GM18951 (cell line): ENCODE results near the gene PIK3C3.

ENCODE experiments used
- POLR2A ChIP-seq: IDR thresholded peaks from 4 replicates; pipeline ENCODE4 v1.6.1; 2011; ENCODE audit warnings: mild to moderate bottlenecking; ENCODE audit not compliant: insufficient read length, insufficient read depth; ENCODE audit errors: extremely low read depth
- in situ Hi-C: fragments of 300-500 bp; cut with MboI; formaldehyde crosslinking; loops from one replicate; pipeline ENCODE4 v1.12.0; 2022; ENCODE audit warnings: low sequenced_read_pairs, mixed read lengths, inconsistent platforms; ENCODE audit not compliant: unreplicated experiment

Gene PIK3C3

GRCh38 chr18:41939326-41939725 is 15.7 kb upstream of the PIK3C3 start:
- in situ Hi-C loops = no loop called here
- no peak for TF ChIP-seq POLR2A

DNA sequence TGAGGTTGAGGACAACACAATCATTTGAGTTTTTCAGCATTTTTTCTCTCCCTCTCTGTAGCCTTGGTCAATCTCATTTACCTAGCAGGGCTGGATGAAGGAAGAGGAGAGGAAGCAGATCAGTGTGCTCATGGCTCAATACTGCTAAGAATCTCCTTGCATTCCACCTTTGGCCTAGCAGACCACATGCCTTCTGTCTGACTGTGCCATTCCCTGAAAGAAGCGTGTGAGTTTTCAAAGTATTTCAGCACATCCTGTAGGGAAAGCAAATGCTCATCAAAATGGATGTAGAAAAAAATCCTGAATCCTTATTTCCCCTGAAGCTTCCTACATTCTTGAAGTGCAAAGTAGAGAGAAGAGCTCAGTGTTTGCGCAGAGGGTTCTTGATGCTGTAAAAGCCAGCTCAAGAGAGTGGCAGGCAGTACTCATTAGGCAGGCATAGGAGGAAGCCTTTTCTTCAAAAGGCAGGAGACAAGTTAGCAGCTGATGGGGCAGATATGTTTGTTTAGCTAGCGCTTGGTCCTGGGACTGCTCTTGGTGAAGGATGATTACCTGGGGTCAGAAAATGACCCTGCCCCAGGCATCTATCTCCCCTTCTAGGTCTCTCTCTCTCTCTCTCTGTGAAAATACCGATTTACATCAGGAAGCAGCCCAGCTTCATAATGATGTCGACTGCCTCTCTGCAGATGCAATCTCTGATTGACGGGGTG is 14.4 kb upstream of the PIK3C3 start:
- in situ Hi-C loops = no loop called here
- TF ChIP-seq POLR2A = no peak

DNA sequence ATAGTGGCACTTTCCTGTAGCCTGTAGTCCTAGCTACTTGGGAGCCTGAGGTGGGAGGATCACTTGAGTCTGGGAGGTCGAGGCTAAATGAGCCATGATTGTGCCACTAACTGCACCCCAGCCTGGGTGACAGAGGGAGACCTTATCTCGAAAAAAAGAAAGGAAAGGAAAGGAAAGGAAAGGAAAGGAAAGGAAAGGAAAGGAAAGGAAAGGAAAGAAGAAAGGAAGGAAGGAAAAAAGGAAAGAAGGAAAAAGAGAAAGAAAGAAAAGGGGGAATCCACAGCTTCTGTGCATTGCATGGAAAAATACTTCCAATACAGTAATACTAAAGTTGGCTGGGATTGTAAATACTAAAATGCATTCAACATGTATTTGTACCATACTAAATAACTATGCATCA is 12.8 kb upstream of the PIK3C3 start:
- in situ Hi-C loops = no loop called here
- TF ChIP-seq POLR2A = no peak

GRCh38 chr18:41948544-41949110 is 6.4 kb upstream of the PIK3C3 start:
- in situ Hi-C loops = no loop called here

DNA sequence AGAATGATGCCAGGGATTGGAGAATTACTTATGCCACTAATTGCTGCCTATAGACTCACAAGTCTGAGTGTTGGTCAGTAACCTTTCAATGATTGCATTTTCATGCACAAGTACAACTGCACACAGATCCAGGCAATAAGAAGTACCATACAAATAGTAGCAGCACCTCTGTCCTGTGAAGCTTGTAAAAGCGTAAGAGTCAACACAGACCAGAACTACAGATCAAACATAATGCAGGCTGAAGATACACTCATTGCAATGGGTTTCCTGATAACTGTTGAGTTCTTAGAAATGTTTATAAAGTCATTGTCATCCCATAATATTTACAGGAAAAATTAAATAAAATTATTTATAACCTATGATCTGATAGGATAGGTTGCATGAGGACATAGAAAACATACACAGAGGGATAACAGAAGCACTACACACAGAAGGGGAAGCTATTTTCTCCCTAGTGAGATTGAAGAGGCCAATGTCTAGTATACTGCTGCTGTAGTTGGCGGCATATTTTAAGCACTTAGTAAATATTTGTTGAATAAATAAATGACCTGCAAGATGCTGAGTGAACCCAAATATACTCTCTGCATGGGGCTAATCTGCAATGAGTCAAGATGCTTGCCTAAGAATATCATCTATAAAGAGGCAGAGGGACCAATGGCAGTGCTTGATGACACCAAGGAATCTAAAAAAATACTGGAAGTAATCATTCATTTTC is 5.7 kb upstream of the PIK3C3 start:
- in situ Hi-C loops = no loop called here

More at GRCh38 chr18:41948544-41949110, 6.4 kb upstream of the PIK3C3 start:
- TF ChIP-seq POLR2A = no peak

DNA sequence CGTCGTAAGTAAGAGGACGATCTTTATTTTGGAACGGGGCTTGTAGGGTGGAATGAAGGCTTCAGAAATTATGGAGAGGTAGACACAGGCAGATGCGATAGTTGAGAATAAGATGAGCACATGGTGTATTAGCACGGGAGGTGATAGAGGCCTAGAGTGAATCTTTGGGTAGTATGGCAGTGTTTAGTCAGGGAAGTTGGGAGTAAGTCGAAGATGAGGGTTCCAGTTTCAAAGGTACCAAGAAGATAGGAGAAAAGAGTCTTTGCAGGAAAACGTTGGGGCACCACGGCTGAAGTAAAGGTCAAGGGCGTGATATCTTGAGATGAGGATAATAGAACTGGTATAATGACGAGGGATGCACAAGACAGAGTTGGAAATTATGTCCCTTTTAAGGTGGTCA is 654 bp downstream of the PIK3C3 start:
- no peak for TF ChIP-seq POLR2A
- in situ Hi-C loops = no loop called here

More for the DNA sequence above, 5.7 kb upstream of the PIK3C3 start:
- no peak for TF ChIP-seq POLR2A

DNA sequence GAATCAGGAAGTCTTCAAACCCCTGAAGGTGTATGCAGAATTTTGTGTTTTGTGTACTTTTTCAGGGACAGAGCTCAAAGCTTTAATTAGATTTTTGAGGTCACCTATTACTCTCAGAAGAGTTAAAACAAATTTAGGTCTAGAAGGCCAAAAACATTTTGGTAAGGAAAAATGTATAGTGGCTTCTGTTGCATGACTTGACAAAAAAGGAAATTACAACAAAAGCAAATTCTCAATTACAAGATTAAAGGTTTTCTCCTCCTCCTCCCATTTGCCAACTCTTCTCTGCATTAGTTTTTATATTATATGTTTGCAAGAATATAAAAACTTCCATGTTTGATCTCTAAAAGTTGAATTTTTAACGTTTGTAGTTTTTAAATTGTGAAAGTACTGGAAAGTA is 4.0 kb downstream of the PIK3C3 start:
- no peak for TF ChIP-seq POLR2A
- in situ Hi-C loops = no loop called here

DNA sequence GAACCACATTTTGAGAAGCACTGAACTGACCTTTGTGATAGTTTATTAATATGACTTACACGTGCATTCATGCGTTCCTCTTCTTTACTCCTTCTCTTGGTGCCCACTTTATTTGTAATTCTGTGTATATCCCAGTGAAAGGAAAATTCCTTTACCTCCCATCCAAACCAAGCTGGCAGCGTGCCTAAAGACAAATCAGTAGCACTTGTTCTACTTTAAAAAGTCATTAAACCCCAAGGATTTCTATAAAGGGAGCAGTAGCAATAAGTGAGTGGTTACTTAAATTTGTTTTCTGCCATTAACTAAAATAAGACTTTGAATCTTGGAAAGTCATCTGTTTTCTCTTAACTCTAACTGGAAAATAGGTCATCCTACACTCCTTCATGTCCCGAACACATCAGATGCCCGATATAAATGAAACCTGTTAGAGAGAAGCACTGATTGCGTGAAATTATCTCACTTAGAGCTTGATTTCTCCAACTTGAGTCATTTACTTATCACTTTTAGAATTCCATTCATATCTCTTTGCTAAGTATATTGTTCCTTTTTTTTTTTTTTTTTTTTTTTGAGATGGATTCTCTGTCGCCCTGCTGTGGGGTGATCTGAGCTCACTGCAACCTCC is 10.7 kb downstream of the PIK3C3 start:
- in situ Hi-C loops = no loop called here
- TF ChIP-seq POLR2A = no peak

DNA sequence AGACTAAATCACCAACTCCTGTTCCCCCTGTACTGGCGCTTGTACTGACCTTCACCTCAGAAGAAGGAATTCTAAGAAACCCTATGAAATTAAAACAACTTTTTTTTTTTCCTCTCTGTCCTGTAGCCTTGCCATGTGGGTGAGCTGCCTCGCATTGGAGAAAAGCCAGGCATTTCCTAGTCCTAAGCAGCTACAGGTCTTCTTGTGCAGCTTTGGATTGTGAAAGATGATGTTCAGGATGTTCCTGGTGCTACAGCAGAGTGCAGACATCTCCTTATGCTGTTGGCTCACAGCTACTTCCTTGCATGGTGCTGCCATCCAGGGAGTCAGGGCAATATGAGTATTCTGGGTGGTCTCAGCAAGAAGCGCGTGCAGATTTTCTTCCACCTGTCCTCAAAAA is 11.9 kb downstream of the PIK3C3 start:
- in situ Hi-C loops = no loop called here
- no peak for TF ChIP-seq POLR2A

DNA sequence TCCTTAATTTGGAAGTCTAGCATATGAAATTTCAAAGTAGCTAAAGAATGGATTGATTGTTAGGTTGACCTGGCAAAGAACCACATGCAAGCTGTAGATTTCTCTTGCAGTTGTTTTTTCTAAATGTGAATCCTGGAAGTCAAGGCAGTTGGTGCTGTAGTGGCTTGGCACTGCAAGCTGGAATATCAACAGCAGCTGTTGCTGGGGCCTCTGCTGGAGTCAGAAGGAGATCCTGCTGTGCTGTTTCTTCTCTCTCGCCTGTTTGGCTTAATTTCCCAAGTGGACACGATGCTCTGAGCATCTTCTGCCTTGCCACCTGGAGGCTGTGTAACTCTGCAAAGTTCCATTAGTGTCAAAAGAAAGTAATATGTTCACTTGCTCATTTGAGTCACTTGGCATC is 12.6 kb downstream of the PIK3C3 start:
- no peak for TF ChIP-seq POLR2A
- in situ Hi-C loops = no loop called here

GRCh38 chr18:41969881-41970280 is 14.8 kb downstream of the PIK3C3 start:
- TF ChIP-seq POLR2A = no peak
- in situ Hi-C loops = no loop called here

DNA sequence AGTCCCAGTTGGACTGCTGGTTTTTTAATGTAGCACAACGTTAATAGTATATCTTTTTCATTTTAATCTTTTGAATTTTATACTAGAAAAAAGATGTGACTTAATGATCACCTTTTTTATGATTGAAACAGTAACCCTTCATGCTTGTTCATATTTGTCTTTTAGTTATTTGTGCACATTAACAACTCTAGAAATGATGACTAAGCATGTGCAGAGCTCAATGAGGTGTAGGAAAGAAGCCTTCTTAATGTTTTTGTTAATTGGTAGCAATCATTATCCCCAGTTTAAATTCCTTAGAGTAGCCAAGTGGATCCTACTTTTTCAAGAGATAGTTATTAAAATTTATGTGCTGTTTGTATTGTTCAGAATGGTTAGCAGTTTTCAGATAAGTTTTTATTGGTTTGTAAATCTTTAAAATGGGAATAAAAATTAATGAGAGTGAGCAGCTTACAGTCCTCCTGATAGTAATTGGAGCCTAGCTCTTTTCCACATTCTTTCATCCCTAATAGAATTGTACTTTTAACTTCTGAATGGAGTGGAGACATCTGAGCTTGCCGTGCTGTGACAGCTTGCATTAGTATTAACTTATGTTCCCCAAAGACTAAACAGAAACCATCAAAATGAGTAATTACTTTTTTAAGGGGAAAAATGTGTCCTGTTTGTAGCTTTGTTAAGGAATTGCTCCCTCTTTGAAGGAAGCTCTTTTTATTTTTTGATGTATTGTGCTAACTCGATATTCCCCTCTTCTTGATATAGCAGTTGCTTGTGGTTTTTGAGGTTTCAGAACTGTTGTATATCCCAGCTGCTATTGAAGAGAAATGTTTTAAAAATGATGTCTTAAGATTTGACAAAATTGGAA is 17.3 kb downstream of the PIK3C3 start:
- in situ Hi-C loops = no loop called here
- no peak for TF ChIP-seq POLR2A

- TF ChIP-seq POLR2A = no peak
- in situ Hi-C loops = no loop called here
Observed at GRCh38 chr18:41973983-41974382, 18.9 kb downstream of the PIK3C3 start.

DNA sequence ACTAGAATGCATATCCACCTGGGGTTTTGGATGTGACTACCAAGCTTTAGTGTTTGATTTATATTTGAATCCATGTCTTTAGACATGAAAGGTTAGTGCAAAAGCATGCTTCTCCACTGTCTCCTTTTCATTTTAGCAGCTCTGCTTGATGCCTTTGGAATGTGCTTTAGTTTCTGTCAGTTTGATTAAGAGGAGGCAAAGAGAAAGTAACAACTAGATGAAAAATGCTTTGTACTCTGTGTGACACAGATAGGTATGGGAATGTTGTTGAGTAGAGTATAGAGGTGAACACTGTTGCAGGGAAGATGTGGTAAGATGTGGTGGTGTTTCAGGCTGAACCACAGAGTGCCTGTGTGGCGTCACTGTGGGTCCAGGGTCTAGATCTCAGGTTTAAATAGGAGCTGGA is 19.8 kb downstream of the PIK3C3 start:
- TF ChIP-seq POLR2A = no peak

More for the DNA sequence above, 19.8 kb downstream of the PIK3C3 start:
- in situ Hi-C loops = no loop called here
